Neural progenitor cell (in vitro differentiated cells): Measurements from ENCODE around the gene SP6. TPM values are rescaled to one million over a fixed set of nuclear protein-coding genes. Genes with fewer than 3 reads are reported as not detected.
A peak's percentile ranks its signal among the peaks of the same experiment; 100 is the strongest.

Source experiments
- DNase-seq: peaks from one replicate; pipeline ENCODE4 v3.0.0-alpha.2; 2016; ENCODE audit warnings: low spot score
- H2AFZ ChIP-seq: fragments of 200-600 bp; sonication (generic); replicated peaks from 2 replicates; pipeline ENCODE4 v1.6.1; 2016; ENCODE audit warnings: antibody characterized with exemption
- H3F3A ChIP-seq: fragments of 200-600 bp; sonication (generic); 2 replicates; pipeline ENCODE4 v1.6.1; 2016; ENCODE audit warnings: antibody characterized with exemption, low read depth
- H3K27ac ChIP-seq: fragments of 200-600 bp; sonication (generic); 2 replicates; pipeline ENCODE4 v1.5.1; 2016; ENCODE audit warnings: mild to moderate bottlenecking
- H3K27me3 ChIP-seq: fragments of 200-600 bp; sonication (generic); 2 replicates; pipeline ENCODE4 v1.6.1; 2016; ENCODE audit warnings: mild to moderate bottlenecking, moderate library complexity
- H3K36me3 ChIP-seq: fragments of 200-600 bp; sonication (generic); 2 replicates; pipeline ENCODE4 v1.5.1; 2016
- H3K4me1 ChIP-seq: fragments of 200-600 bp; sonication (generic); 2 replicates; pipeline ENCODE4 v1.6.1; 2016; ENCODE audit warnings: mixed run types
- H3K4me2 ChIP-seq: fragments of 200-600 bp; sonication (generic); 2 replicates; pipeline ENCODE4 v1.6.1; 2016
- H3K4me3 ChIP-seq: fragments of 200-600 bp; sonication (generic); 2 replicates; pipeline ENCODE4 v1.5.1; 2016
- H3K79me2 ChIP-seq: fragments of 200-600 bp; sonication (generic); 2 replicates; pipeline ENCODE4 v1.6.1; 2016; ENCODE audit warnings: low read depth
- H3K9ac ChIP-seq: fragments of 200-600 bp; sonication (generic); 2 replicates; pipeline ENCODE4 v1.6.1; 2016
- H3K9me3 ChIP-seq: fragments of 200-600 bp; sonication (generic); 2 replicates; pipeline ENCODE4 v1.5.1; 2016; ENCODE audit warnings: low read depth
- H4K20me1 ChIP-seq: fragments of 200-600 bp; sonication (generic); 2 replicates; pipeline ENCODE4 v1.6.1; 2016; ENCODE audit warnings: low read depth
- H3K27ac Mint-ChIP-seq: 3 replicates; pipeline ENCODE4 v1.8.0; 2021; ENCODE audit warnings: mixed read lengths
- H3K27me3 Mint-ChIP-seq: 2 replicates; pipeline ENCODE4 v1.8.0; 2022; ENCODE audit warnings: low read depth, mild to moderate bottlenecking, inconsistent platforms, moderate library complexity, mixed read lengths; ENCODE audit not compliant: insufficient read depth
- H3K36me3 Mint-ChIP-seq: 3 replicates; pipeline ENCODE4 v1.8.0; 2021; ENCODE audit warnings: mixed read lengths
- H3K4me1 Mint-ChIP-seq: 3 replicates; pipeline ENCODE4 v1.8.0; 2021; ENCODE audit warnings: mixed read lengths
- H3K4me3 Mint-ChIP-seq: 3 replicates; pipeline ENCODE4 v1.8.0; 2021; ENCODE audit warnings: mild to moderate bottlenecking, moderate library complexity, mixed read lengths
- H3K9me3 Mint-ChIP-seq: 3 replicates; pipeline ENCODE4 v1.8.0; 2020; ENCODE audit warnings: mixed read lengths
- CTCF ChIP-seq: fragments of 200-600 bp; sonication (generic); IDR thresholded peaks from 2 replicates; pipeline ENCODE4 v1.5.1; 2017; ENCODE audit warnings: antibody characterized with exemption, mild to moderate bottlenecking
- EZH2 ChIP-seq: fragments of 200-600 bp; sonication (generic); IDR thresholded peaks from 2 replicates; pipeline ENCODE4 v1.6.1; 2017; ENCODE audit warnings: antibody characterized with exemption, mild to moderate bottlenecking, moderate library complexity
- EZH2phosphoT487 ChIP-seq: fragments of 200-600 bp; sonication (generic); IDR thresholded peaks from 2 replicates; pipeline ENCODE4 v1.6.1; 2017; ENCODE audit warnings: antibody characterized with exemption
- total RNA-seq: library from RNA; depleted of rRNA; stranded (reverse); fragments of >200 nt; gene quantifications from 2 replicates; pipeline ENCODE4 v1.2.3, GENCODE V29; 2015; ENCODE audit warnings: low replicate concordance

SP6 gene
- total RNA-seq, 1 donor from 2014 or later = 0.04 TPM

GRCh38 chr17:47897561-47897960, 46.6 kb upstream of the SP6 start:
- Histone ChIP-seq H3K9me3 (no peaks in the 10 kb centered on the region), H3K27ac (no peak overlapping the region), H3K36me3 (no peaks in the 10 kb centered on the region), H3K27me3 (no peaks in the 10 kb centered on the region), H3K9ac (no peak overlapping the region), H3K4me3 (peak overlapping the region; percentile 89), H3K4me2 (peak overlapping the region; percentile 98), H3F3A (peaks cover 8% of the 10 kb centered on the region), H3K79me2 (peaks cover 56% of the 10 kb centered on the region), H4K20me1 (peaks cover 22% of the 10 kb centered on the region), H3K4me1 (peaks cover 24% of the 10 kb centered on the region), H2AFZ (no peak overlapping the region)
- DNase-seq = no peak
- Mint-ChIP-seq H3K4me3 (peak overlapping the region; percentile 97), H3K36me3 (peaks cover 6% of the 10 kb centered on the region), H3K27me3 (peaks cover 2% of the 10 kb centered on the region), H3K4me1 (peaks cover 43% of the 10 kb centered on the region), H3K9me3 (no peaks in the 10 kb centered on the region), H3K27ac (no peak overlapping the region)
- no peak for TF ChIP-seq EZH2
- TF ChIP-seq CTCF = no peak
- TF ChIP-seq EZH2phosphoT487 = no peak

GRCh38 chr17:47896672-47897490, 45.9 kb upstream of the SP6 start:
- peak overlapping the region; percentile 93 for H3K9ac ChIP-seq
- no peaks in the 10 kb centered on the region for H3K36me3 ChIP-seq
- H3K27me3 ChIP-seq = no peaks in the 10 kb centered on the region
- Mint-ChIP-seq H3K36me3 (peaks cover 3% of the 10 kb centered on the region), H3K4me3 (peak overlapping the region; percentile 97), H3K27me3 (peaks cover 2% of the 10 kb centered on the region), H3K27ac (peak overlapping the region; percentile 98), H3K4me1 (peaks cover 36% of the 10 kb centered on the region), H3K9me3 (no peaks in the 10 kb centered on the region)
- peaks cover 16% of the 10 kb centered on the region for H4K20me1 ChIP-seq
- no peak overlapping the region for H3K27ac ChIP-seq
- DNase-seq = no peak
- H3K9me3 ChIP-seq = no peaks in the 10 kb centered on the region
- H3K79me2 ChIP-seq = peaks cover 50% of the 10 kb centered on the region
- peak overlapping the region; percentile 89 for H3K4me3 ChIP-seq
- H3K4me1 ChIP-seq = peaks cover 20% of the 10 kb centered on the region
- peak overlapping the region; percentile 69 for H2AFZ ChIP-seq
- peaks cover 8% of the 10 kb centered on the region for H3F3A ChIP-seq
- TF ChIP-seq CTCF = no peak
- TF ChIP-seq EZH2phosphoT487 = no peak
- TF ChIP-seq EZH2 = no peak
- H3K4me2 ChIP-seq = peak overlapping the region; percentile 98

- DNase-seq = peak; percentile 99
- Histone ChIP-seq H4K20me1 (peaks cover 7% of the 10 kb centered on the region), H3K9ac (peak within 1 kb of the TSS; percentile 93), H3K27ac (peak within 1 kb of the TSS; percentile 82), H3K4me3 (peak within 1 kb of the TSS; percentile 89), H3K36me3 (no peaks in the 10 kb centered on the region), H3K9me3 (no peaks in the 10 kb centered on the region), H2AFZ (peak within 1 kb of the TSS; percentile 69), H3F3A (peaks cover 8% of the 10 kb centered on the region), H3K4me2 (peak within 1 kb of the TSS; percentile 98), H3K79me2 (peaks cover 41% of the 10 kb centered on the region), H3K27me3 (no peaks in the 10 kb centered on the region), H3K4me1 (peaks cover 14% of the 10 kb centered on the region)
- TF ChIP-seq CTCF (peak; percentile 14), EZH2 (no peak)
- Mint-ChIP-seq H3K4me1 (peaks cover 30% of the 10 kb centered on the region), H3K4me3 (peak within 1 kb of the TSS; percentile 97), H3K36me3 (peaks cover 3% of the 10 kb centered on the region), H3K27ac (peak within 1 kb of the TSS; percentile 98), H3K27me3 (peaks cover 2% of the 10 kb centered on the region), H3K9me3 (no peaks in the 10 kb centered on the region)
Observed at GRCh38 chr17:47895856-47896671, 45.1 kb upstream of the SP6 start, which contains the start of gene SP2. Gene SP2 (plus strand): TSS chr17:47896236. CDS start chr17:47896287, 51 bp downstream.
